DOHH2 (cell line): Measurements from ENCODE around the gene C9orf72.

Source experiments
- H3F3A ChIP-seq: fragments of 200-600 bp; sonication (generic), shearing (Covaris generic); 2 replicates; pipeline ENCODE4 v1.6.0; 2016; ENCODE audit warnings: antibody characterized with exemption, mild to moderate bottlenecking; ENCODE audit not compliant: control insufficient read depth, insufficient read depth
- H3K27ac ChIP-seq: fragments of 200-600 bp; sonication (generic); 2 replicates; pipeline ENCODE4 v1.5.1; 2014; ENCODE audit warnings: low read depth, mild to moderate bottlenecking, low read length, moderate library complexity
- H3K27me3 ChIP-seq: fragments of 200-600 bp; sonication (generic); 2 replicates; pipeline ENCODE4 v1.6.1; 2014; ENCODE audit warnings: mild to moderate bottlenecking, low read length, mixed read lengths; ENCODE audit not compliant: control insufficient read depth
- H3K36me3 ChIP-seq: fragments of 200-600 bp; sonication (generic); 2 replicates; pipeline ENCODE4 v1.6.1; 2014; ENCODE audit warnings: mild to moderate bottlenecking, low read length, moderate library complexity, mixed read lengths; ENCODE audit not compliant: control insufficient read depth
- H3K4me1 ChIP-seq: fragments of 200-600 bp; sonication (generic); 2 replicates; pipeline ENCODE4 v1.6.1; 2014; ENCODE audit warnings: mild to moderate bottlenecking, low read length, mixed read lengths; ENCODE audit not compliant: control insufficient read depth
- H3K4me2 ChIP-seq: fragments of 200-600 bp; sonication (generic); 2 replicates; pipeline ENCODE4 v1.6.0; 2014; ENCODE audit warnings: mild to moderate bottlenecking, low read length, moderate library complexity
- H3K4me3 ChIP-seq: fragments of 200-600 bp; sonication (generic); 2 replicates; pipeline ENCODE4 v1.5.1; 2014; ENCODE audit warnings: mild to moderate bottlenecking, low read length, mixed read lengths
- H3K79me2 ChIP-seq: fragments of 200-600 bp; sonication (generic); 2 replicates; pipeline ENCODE4 v1.6.1; 2014; ENCODE audit warnings: mild to moderate bottlenecking, low read length, mixed read lengths; ENCODE audit not compliant: control insufficient read depth
- H3K9me2 ChIP-seq: fragments of 200-600 bp; sonication (generic); replicated peaks from 2 replicates; pipeline ENCODE4 v1.6.1; 2014; ENCODE audit warnings: mild to moderate bottlenecking, low read length, mixed read lengths; ENCODE audit not compliant: control insufficient read depth
- H3K9me3 ChIP-seq: fragments of 200-600 bp; sonication (generic); 2 replicates; pipeline ENCODE4 v1.6.1; 2014; ENCODE audit warnings: antibody characterized with exemption, low read length, mixed read lengths; ENCODE audit not compliant: control insufficient read depth, insufficient read depth
- H4K20me1 ChIP-seq: fragments of 200-600 bp; sonication (generic); 2 replicates; pipeline ENCODE4 v1.6.0; 2014; ENCODE audit warnings: low read depth, mild to moderate bottlenecking, antibody characterized with exemption, low read length, moderate library complexity; ENCODE audit not compliant: control insufficient read depth, insufficient read depth
- EZH2phosphoT487 ChIP-seq: fragments of 200-600 bp; sonication (generic); IDR thresholded peaks from 2 replicates; pipeline ENCODE4 v1.6.1; 2017; ENCODE audit warnings: borderline replicate concordance, mild to moderate bottlenecking, antibody characterized with exemption, low read length, moderate library complexity, mixed read lengths
- TF ChIP-seq, protein P1 (sequence below): fragments of 200-600 bp; sonication (generic); IDR thresholded peaks from one replicate; pipeline ENCODE4 v1.5.1; 2014; ENCODE audit warnings: antibody characterized with exemption, mild to moderate bottlenecking, low read depth, low read length; ENCODE audit not compliant: poor library complexity, severe bottlenecking

C9orf72 gene

DNA sequence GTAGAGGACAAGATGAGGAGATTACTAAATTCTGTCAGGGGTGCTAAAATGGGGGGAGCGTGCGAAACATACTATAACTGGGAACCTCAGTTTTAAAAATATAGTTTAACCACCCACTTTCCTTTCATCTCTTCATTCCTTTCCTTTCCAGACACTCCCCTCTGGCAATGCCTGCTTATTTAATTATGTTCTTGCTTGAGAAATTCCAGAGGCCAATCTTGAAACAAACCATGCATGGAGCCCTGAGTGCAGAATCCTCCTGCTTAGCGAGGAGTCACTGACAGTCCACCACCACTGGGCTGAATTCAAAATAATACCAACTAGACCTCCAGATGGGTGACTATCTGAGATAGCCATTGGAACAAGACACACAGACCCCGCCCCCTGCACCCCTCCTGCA lies 29.7 kb upstream of the C9orf72 start:
- H3K9me3 ChIP-seq: no peaks in the 10 kb centered on the region
- no peaks in the 10 kb centered on the region for H4K20me1 ChIP-seq
- no peak overlapping the region for H3K27ac ChIP-seq
- no peaks in the 10 kb centered on the region for H3K27me3 ChIP-seq
- H3K4me1 ChIP-seq: peaks cover 4% of the 10 kb centered on the region
- no peak for TF ChIP-seq EZH2phosphoT487
- TF ChIP-seq, protein P1, sequence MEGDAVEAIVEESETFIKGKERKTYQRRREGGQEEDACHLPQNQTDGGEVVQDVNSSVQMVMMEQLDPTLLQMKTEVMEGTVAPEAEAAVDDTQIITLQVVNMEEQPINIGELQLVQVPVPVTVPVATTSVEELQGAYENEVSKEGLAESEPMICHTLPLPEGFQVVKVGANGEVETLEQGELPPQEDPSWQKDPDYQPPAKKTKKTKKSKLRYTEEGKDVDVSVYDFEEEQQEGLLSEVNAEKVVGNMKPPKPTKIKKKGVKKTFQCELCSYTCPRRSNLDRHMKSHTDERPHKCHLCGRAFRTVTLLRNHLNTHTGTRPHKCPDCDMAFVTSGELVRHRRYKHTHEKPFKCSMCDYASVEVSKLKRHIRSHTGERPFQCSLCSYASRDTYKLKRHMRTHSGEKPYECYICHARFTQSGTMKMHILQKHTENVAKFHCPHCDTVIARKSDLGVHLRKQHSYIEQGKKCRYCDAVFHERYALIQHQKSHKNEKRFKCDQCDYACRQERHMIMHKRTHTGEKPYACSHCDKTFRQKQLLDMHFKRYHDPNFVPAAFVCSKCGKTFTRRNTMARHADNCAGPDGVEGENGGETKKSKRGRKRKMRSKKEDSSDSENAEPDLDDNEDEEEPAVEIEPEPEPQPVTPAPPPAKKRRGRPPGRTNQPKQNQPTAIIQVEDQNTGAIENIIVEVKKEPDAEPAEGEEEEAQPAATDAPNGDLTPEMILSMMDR: no peak
- H3K36me3 ChIP-seq: no peaks in the 10 kb centered on the region
- H3K4me3 ChIP-seq: no peak overlapping the region
- H3K9me2 ChIP-seq: no peaks in the 10 kb centered on the region
- no peak overlapping the region for H3K4me2 ChIP-seq
- no peaks in the 10 kb centered on the region for H3K79me2 ChIP-seq
- no peaks in the 10 kb centered on the region for H3F3A ChIP-seq

DNA sequence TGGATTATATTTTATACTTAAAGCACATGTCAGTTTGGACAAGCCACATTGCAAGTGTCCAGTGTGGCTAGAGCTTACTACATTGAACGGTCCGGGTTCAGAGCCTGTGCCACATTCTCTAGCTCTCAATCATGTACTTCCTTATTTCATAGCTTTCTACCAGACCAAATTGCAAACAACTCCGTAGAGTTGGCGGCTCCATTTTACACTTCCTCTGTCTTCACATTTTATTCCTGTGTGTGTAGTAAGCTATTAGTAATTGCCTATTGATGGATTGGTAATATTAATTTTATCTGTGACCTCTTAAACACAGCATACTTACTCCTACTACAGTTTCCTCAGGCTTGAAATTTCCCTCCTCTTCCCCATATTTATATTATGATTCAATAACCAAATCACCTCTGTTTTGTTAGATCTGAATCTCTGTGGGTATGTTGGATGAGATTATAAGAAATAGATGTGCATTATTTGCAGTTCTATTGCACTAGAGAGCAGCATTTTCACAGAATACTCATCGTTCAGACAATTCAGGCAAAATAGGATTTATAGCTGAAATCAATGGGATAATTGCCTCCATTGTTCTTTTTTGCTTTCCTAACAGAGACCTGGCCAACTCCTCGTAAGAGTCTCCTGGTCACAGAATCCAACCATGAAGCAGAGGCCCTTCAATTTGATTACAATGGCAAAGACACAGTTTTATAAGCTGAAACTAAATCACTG lies 29.0 kb upstream of the C9orf72 start:
- no peaks in the 10 kb centered on the region for H3K9me2 ChIP-seq
- no peak overlapping the region for H3K4me2 ChIP-seq

DNA sequence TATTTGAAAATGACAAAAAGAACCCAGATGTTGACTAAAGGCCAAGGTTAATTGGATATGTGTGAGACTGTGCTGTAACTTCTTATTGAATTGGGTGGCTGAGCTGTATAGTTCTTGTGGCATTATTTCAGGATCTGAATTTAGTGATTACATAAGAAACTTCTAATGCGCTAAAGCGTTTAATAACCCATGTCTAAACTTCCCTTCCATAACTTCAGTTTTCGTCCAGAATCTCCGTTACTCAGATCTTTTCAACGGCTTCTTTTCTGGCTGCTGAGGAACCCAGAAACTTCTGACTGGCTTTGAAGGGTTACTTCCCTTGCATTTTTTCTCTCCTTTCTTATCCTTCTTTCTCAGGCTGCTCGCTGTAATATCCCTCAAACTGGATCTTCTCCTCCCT lies 28.1 kb upstream of the C9orf72 start:
- no peak overlapping the region for H3K4me2 ChIP-seq

More for the DNA sequence above, 29.0 kb upstream of the C9orf72 start:
- H3F3A ChIP-seq: no peaks in the 10 kb centered on the region
- no peak overlapping the region for H3K4me3 ChIP-seq
- peaks cover 4% of the 10 kb centered on the region for H3K4me1 ChIP-seq
- no peak for TF ChIP-seq EZH2phosphoT487
- TF ChIP-seq, protein P1: no peak
- H3K36me3 ChIP-seq: no peaks in the 10 kb centered on the region
- H3K9me3 ChIP-seq: no peaks in the 10 kb centered on the region
- H4K20me1 ChIP-seq: no peaks in the 10 kb centered on the region
- no peaks in the 10 kb centered on the region for H3K27me3 ChIP-seq
- no peaks in the 10 kb centered on the region for H3K79me2 ChIP-seq
- no peak overlapping the region for H3K27ac ChIP-seq

More for the DNA sequence above, 28.1 kb upstream of the C9orf72 start:
- Histone ChIP-seq H3K4me3 (no peak overlapping the region), H3K27me3 (no peaks in the 10 kb centered on the region), H3F3A (no peaks in the 10 kb centered on the region), H3K9me3 (no peaks in the 10 kb centered on the region), H3K9me2 (no peaks in the 10 kb centered on the region), H3K27ac (no peak overlapping the region), H3K4me1 (peaks cover 4% of the 10 kb centered on the region), H3K79me2 (no peaks in the 10 kb centered on the region), H4K20me1 (no peaks in the 10 kb centered on the region), H3K36me3 (no peaks in the 10 kb centered on the region)
- TF ChIP-seq, protein P1: no peak
- TF ChIP-seq EZH2phosphoT487: no peak
